SK-N-SH (cell line): ENCODE data around the gene OCEL1.

ENCODE experiments used
- CTCF ChIP-seq: fragments of 200-600 bp; sonication (generic); IDR thresholded peaks from 2 replicates; pipeline ENCODE4 v1.6.1; 2017; ENCODE audit warnings: antibody characterized with exemption, mild to moderate bottlenecking, moderate library complexity
- ELF1 ChIP-seq: IDR thresholded peaks from 2 replicates; pipeline ENCODE4 v1.4.0; 2012
- EP300 ChIP-seq, 2 experiments: IDR thresholded peaks; 2 replicates each; pipeline versions ENCODE4 v1.4.0 to v1.6.1; 2012; ENCODE audit warnings: borderline replicate concordance in 1 of 2, low read depth in 1 of 2, low read length in 1 of 2
- FOXJ3 ChIP-seq: sonication (generic); formaldehyde crosslinking; IDR thresholded peaks from 2 replicates; pipeline ENCODE4 v1.5.1; 2020; ENCODE audit warnings: mild to moderate bottlenecking, missing genetic modification reagents
- FOXM1 ChIP-seq: IDR thresholded peaks from 2 replicates; pipeline ENCODE4 v1.4.0; 2012; ENCODE audit warnings: low read depth, mild to moderate bottlenecking
- GABPA ChIP-seq: IDR thresholded peaks from 2 replicates; pipeline ENCODE4 v1.4.0; 2012; ENCODE audit warnings: low read depth, mild to moderate bottlenecking
- POLR2AphosphoS5 ChIP-seq: IDR thresholded peaks from 2 replicates; pipeline ENCODE4 v1.6.1; 2012; ENCODE audit warnings: low read depth, low read length
- RAD21 ChIP-seq: IDR thresholded peaks from 2 replicates; pipeline ENCODE4 v1.6.1; 2012; ENCODE audit warnings: mild to moderate bottlenecking, low read length
- REST ChIP-seq: IDR thresholded peaks from 2 replicates; pipeline ENCODE4 v1.6.1; 2012; ENCODE audit warnings: mild to moderate bottlenecking, low read depth, low read length, moderate library complexity
- RXRA ChIP-seq: IDR thresholded peaks from 2 replicates; pipeline ENCODE4 v1.4.0; 2012; ENCODE audit warnings: low read depth, mild to moderate bottlenecking, borderline replicate concordance
- SIN3A ChIP-seq: IDR thresholded peaks from 2 replicates; pipeline ENCODE4 v1.6.1; 2012; ENCODE audit warnings: low read depth, mild to moderate bottlenecking, low read length, moderate library complexity, borderline replicate concordance
- TAF1 ChIP-seq: IDR thresholded peaks from 2 replicates; pipeline ENCODE4 v1.6.1; 2012; ENCODE audit warnings: low read depth, mild to moderate bottlenecking, low read length, moderate library complexity, borderline replicate concordance
- TCF12 ChIP-seq: IDR thresholded peaks from 2 replicates; pipeline ENCODE4 v1.4.0; 2012
- ZBTB33 ChIP-seq: IDR thresholded peaks from 2 replicates; pipeline ENCODE4 v1.4.0; 2012; ENCODE audit warnings: low read depth, borderline replicate concordance

GRCh38 chr19:17184371-17184841 is 41.6 kb upstream of the OCEL1 start:
- TF ChIP-seq CTCF = no peak
- TF ChIP-seq TCF12 = no peak
- TF ChIP-seq FOXJ3 (CRISPR knock-in tag) = no peak
- TF ChIP-seq POLR2AphosphoS5 = no peak
- no peak for TF ChIP-seq RAD21
- TF ChIP-seq RXRA = no peak
- no peak for TF ChIP-seq ELF1
- no peak for TF ChIP-seq TAF1
- TF ChIP-seq REST = no peak
- TF ChIP-seq ZBTB33 = no peak
- no peak for TF ChIP-seq GABPA
- no peak for TF ChIP-seq FOXM1
- no peak for TF ChIP-seq EP300 (IDR thresholded peaks at IDR 0.05; ENCODE audit: borderline replicate concordance in 1 of 2, low read depth in 1 of 2, low read length in 1 of 2)
- no peak for TF ChIP-seq SIN3A
